ENCODE measurements around the gene ALPI.

The ALPI gene

GRCh38 chr2:232493701-232494474 lies 37.9 kb downstream of the ALPI start:
- no peak for TF ChIP-seq CTCF (IDR thresholded peaks at IDR 0.05; ENCODE audit: low read depth, low read length)
- DNase-seq (ENCODE audit: extremely low read depth, low read depth), result no peak

GRCh38 chr2:232494542-232494941 lies 38.6 kb downstream of the ALPI start:
- TF ChIP-seq CTCF (IDR thresholded peaks at IDR 0.05; ENCODE audit: low read depth, low read length), result no peak

GRCh38 chr2:232495292-232495691 lies 39.3 kb downstream of the ALPI start:
- no peak for DNase-seq (ENCODE audit: extremely low read depth, low read depth)
- TF ChIP-seq CTCF (IDR thresholded peaks at IDR 0.05; ENCODE audit: low read depth, low read length), result no peak

More at GRCh38 chr2:232494542-232494941, 38.6 kb downstream of the ALPI start:
- no peak for DNase-seq (ENCODE audit: extremely low read depth, low read depth)

GRCh38 chr2:232496501-232497270 lies 40.7 kb downstream of the ALPI start:
- no peak for TF ChIP-seq CTCF (IDR thresholded peaks at IDR 0.05; ENCODE audit: low read depth, low read length)
- DNase-seq (ENCODE audit: extremely low read depth, low read depth), result no peak

DNA sequence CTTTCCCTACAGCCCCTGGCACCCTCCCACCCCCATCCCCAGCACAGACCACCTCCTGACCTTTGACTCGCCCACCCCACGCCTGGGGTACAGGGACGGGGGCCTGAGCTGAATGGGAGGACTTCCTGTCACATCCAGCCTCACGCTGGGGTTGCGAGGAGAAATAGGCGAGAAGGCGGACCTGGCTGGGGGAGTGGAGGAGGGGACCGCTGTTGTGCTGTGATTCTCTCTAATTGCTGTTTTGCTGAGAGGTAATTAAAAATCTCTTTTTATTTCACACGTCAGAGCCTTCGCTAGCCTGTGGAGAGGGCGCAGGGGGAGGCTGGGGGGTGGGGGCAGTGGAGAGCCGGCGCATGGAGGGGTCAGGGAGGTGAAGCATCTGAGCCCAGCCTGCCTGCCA lies 41.4 kb downstream of the ALPI start:
- TF ChIP-seq CTCF (IDR thresholded peaks at IDR 0.05; ENCODE audit: low read depth, low read length), result no peak
- no peak for DNase-seq (ENCODE audit: extremely low read depth, low read depth)

- no peak for TF ChIP-seq CTCF (IDR thresholded peaks at IDR 0.05; ENCODE audit: low read depth, low read length)
- no peak for DNase-seq (ENCODE audit: extremely low read depth, low read depth)
Measured at GRCh38 chr2:232498452-232498851, 42.5 kb downstream of the ALPI start.

DNA sequence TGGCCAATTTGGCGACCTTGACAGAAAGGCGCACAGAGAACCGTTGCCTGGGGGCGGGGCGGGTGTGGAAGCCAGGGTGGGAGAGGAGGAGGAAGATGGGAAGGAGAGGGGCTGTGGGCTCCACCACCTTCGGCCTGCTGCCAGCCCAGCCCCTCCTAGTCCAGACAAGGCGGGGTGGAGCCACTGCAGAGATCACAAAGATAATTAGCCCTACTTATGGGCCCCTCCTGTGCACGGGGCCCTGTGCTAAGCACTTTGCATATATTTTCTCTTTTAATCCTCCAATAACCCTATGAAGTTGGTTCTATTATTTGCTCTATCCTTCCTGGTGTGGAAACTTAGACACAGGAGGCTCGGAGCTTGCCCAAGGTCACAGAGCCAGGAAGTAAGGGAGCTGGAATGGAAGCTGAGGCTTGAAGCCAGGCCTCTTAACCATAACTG lies 45.4 kb downstream of the ALPI start:
- DNase-seq (ENCODE audit: extremely low read depth, low read depth), result no peak
- no peak for TF ChIP-seq CTCF (IDR thresholded peaks at IDR 0.05; ENCODE audit: low read depth, low read length)
